Activated CD4-positive, alpha-beta T cell treated with anti-CD3 and anti-CD28 coated beads for 36 hours (primary cell): ENCODE data around the gene ATP6V0B. TPM values are rescaled to one million over a fixed set of nuclear protein-coding genes. Genes with fewer than 3 reads are reported as not detected.
A peak's percentile ranks its signal among the peaks of the same experiment; 100 is the strongest.

Experiments
- ATAC-seq: fragments of 200-7000 bp; cut with Tn5 transposase; one replicate; pipeline ENCODE4 v1.10.0; 2021; ENCODE audit warnings: mild to moderate bottlenecking, moderate library complexity
- CTCF ChIA-PET: fragments of 350-600 bp; sonication (Branson Sonifier 250); formaldehyde crosslinking; loops from one replicate; lab custom pipeline; 2021; ENCODE audit warnings: antibody characterized with exemption; lab: Charles Lee
- POLR2A ChIA-PET: fragments of 350-600 bp; sonication (Branson Sonifier 250); formaldehyde crosslinking; loops from one replicate; lab custom pipeline; 2021; ENCODE audit warnings: antibody characterized with exemption, inconsistent platforms; lab: Charles Lee
- DNase-seq: peaks from one replicate; pipeline ENCODE4 v3.0.0-alpha.2; 2020
- H3K27ac Mint-ChIP-seq: one replicate; pipeline ENCODE4 v1.8.0; 2021; ENCODE audit warnings: mixed read lengths
- H3K27me3 Mint-ChIP-seq: one replicate; pipeline ENCODE4 v1.8.0; 2021; ENCODE audit warnings: mixed read lengths
- H3K36me3 Mint-ChIP-seq: one replicate; pipeline ENCODE4 v1.8.0; 2021; ENCODE audit warnings: low read depth, mixed read lengths
- H3K4me1 Mint-ChIP-seq: one replicate; pipeline ENCODE4 v1.8.0; 2021; ENCODE audit warnings: mixed read lengths
- H3K4me3 Mint-ChIP-seq: one replicate; pipeline ENCODE4 v1.8.0; 2021; ENCODE audit warnings: mild to moderate bottlenecking, moderate library complexity, mixed read lengths
- H3K9me3 Mint-ChIP-seq: one replicate; pipeline ENCODE4 v1.8.0; 2021; ENCODE audit warnings: low read depth, mixed read lengths
- intact Hi-C, 2 experiments: fragments of 100-400 bp; cut with DNase I in 1 of 2; cut with micrococcal nuclease in 1 of 2; formaldehyde crosslinking; loops; one replicate each; pipeline versions ENCODE4 v1.14.2 to v1.15.1; 2022 to 2024; cut with DNase I, micrococcal nuclease
- total RNA-seq, 2 experiments: library from RNA; stranded (reverse); gene quantifications; one replicate each; pipeline ENCODE4 v1.2.3, GENCODE V29; 2021

Gene ATP6V0B
- total RNA-seq, 2 experiments from 2014 or later: 39.4 to 75.6 TPM

- Mint-ChIP-seq H3K27me3 (no peaks in the 10 kb centered on the region), H3K4me3 (no peak overlapping the region), H3K27ac (no peak overlapping the region), H3K4me1 (peaks cover 8% of the 10 kb centered on the region), H3K9me3 (no peaks in the 10 kb centered on the region), H3K36me3 (peaks cover 2% of the 10 kb centered on the region)
- intact Hi-C loops: loop anchor here in 1 of 2 experiments (5.0 kb wide), 1 partner anchor 287 kb away; the partner anchor contains the start of gene ST3GAL3
- ChIA-PET CTCF (interaction anchor here (1.6 to 2.8 kb wide), 2 partner anchors 11 to 59 kb away, joined by 4 to 21 read pairs; no protein-coding TSS in a partner anchor), POLR2A (interaction anchor here (0.6 kb wide), 1 partner anchor 68 kb away, joined by 5 read pairs; no protein-coding TSS in a partner anchor)
- DNase-seq: no peak
- ATAC-seq: no peak
These were observed 19.3 kb downstream of the ATP6V0B start for GRCh38 chr1:43994071-43994470.

GRCh38 chr1:43994794-43995790 lies 20.3 kb downstream of the ATP6V0B start:
- CTCF ChIA-PET: interaction anchor here (0.7 to 1.4 kb wide), 3 partner anchors 10 to 68 kb away, joined by 4 to 6 read pairs (median 4); no protein-coding TSS in a partner anchor
- H3K4me3 Mint-ChIP-seq: no peak overlapping the region
- H3K27me3 Mint-ChIP-seq: no peaks in the 10 kb centered on the region
- DNase-seq (peak; percentile 39), ATAC-seq (peak; percentile 25)
- H3K27ac Mint-ChIP-seq: no peak overlapping the region
- POLR2A ChIA-PET: no interaction called here
- no peaks in the 10 kb centered on the region for H3K9me3 Mint-ChIP-seq
- intact Hi-C loops: loop anchor here in 1 of 2 experiments (5.0 kb wide), 1 partner anchor 288 kb away; the partner anchor contains the start of gene ST3GAL3
- H3K36me3 Mint-ChIP-seq: peaks cover 2% of the 10 kb centered on the region
- H3K4me1 Mint-ChIP-seq: peaks cover 8% of the 10 kb centered on the region

- ChIA-PET CTCF (interaction anchor here (1.3 to 1.4 kb wide), 2 partner anchors 9 to 40 kb away, joined by 4 to 6 read pairs; no protein-coding TSS in a partner anchor), POLR2A (no interaction called here)
- no peak for ATAC-seq
- Mint-ChIP-seq H3K4me3 (no peak overlapping the region), H3K36me3 (peaks cover 7% of the 10 kb centered on the region), H3K9me3 (no peaks in the 10 kb centered on the region), H3K27ac (no peak overlapping the region), H3K27me3 (no peaks in the 10 kb centered on the region), H3K4me1 (peaks cover 5% of the 10 kb centered on the region)
- no peak for DNase-seq
- intact Hi-C loops: no loop called here
These were observed 21.4 kb downstream of the ATP6V0B start for GRCh38 chr1:43995984-43996732.

DNA sequence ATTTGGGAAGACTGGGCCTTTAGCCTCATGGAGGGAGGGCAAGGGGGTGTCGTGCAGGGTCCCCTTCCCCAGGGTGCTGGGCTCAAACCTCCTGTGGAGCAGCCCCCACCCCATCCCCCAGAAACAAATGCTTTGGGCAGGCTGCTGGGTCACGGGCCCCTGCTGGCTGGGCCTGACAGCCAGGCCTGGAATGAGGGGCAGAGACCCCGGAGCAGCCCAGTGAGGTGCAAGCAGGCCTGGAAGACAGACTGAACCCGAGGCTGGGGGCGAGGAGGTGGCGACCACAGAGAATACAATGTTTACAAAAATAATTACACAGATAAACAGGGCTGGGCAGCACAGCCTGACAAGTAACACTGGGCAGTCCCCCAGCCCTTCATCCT lies 22.0 kb downstream of the ATP6V0B start:
- ChIA-PET CTCF (interaction anchor here (0.5 kb wide), 1 partner anchor 201 kb away, joined by 3 read pairs; no protein-coding TSS in a partner anchor), POLR2A (no interaction called here)
- ATAC-seq (no peak), DNase-seq (no peak)
- H3K27me3 Mint-ChIP-seq: no peaks in the 10 kb centered on the region
- no peak overlapping the region for H3K4me3 Mint-ChIP-seq
- intact Hi-C loops: no loop called here
- H3K4me1 Mint-ChIP-seq: peaks cover 5% of the 10 kb centered on the region
- no peak overlapping the region for H3K27ac Mint-ChIP-seq
- H3K9me3 Mint-ChIP-seq: no peaks in the 10 kb centered on the region
- H3K36me3 Mint-ChIP-seq: peaks cover 7% of the 10 kb centered on the region

DNA sequence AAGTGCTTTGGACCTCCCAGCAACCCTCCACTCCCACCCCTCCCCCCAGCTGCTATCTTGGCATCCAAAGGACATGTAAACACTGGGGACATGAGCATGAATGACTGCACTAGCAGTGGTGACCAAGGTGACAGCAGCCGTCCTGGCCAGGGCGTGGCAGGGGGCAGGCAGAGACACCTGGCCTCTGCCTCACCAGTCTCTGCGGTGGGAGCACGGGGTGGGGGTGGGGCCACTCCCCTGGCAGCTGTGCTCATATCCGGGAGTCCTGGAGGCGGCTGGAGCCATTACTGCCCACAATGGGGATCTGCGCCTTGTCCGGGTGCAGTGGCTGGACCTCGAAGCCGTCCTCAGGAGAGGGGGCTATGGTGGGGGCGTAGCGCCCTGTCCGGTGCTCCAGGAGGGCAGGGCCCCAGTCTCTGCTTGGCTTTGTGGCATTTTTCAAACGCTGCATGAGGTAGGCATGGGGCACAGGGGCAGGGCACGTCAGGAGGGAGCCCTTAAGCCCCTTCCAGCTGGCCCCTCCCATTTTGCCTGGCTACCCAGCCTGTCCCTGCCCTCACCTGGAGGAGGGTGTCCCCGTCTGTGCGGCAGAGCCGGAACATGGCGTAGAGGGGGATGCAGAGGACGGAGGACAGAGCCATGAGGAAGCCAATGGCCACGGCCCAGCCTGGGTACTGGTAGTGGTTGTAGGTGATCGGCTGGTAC lies 22.7 kb downstream of the ATP6V0B start:
- H3K27me3 Mint-ChIP-seq: no peaks in the 10 kb centered on the region
- intact Hi-C loops: no loop called here
- H3K4me1 Mint-ChIP-seq: no peaks in the 10 kb centered on the region
- ChIA-PET CTCF (interaction anchor here (0.5 kb wide), 1 partner anchor 200 kb away, joined by 3 read pairs; no protein-coding TSS in a partner anchor), POLR2A (no interaction called here)
- ATAC-seq (no peak), DNase-seq (no peak)
- no peak overlapping the region for H3K4me3 Mint-ChIP-seq
- H3K27ac Mint-ChIP-seq: no peak overlapping the region
- H3K9me3 Mint-ChIP-seq: no peaks in the 10 kb centered on the region
- H3K36me3 Mint-ChIP-seq: peaks cover 10% of the 10 kb centered on the region

- Mint-ChIP-seq H3K27ac (no peak overlapping the region), H3K9me3 (no peaks in the 10 kb centered on the region), H3K4me3 (no peak overlapping the region), H3K36me3 (peaks cover 10% of the 10 kb centered on the region), H3K4me1 (no peaks in the 10 kb centered on the region), H3K27me3 (no peaks in the 10 kb centered on the region)
- ChIA-PET POLR2A (no interaction called here), CTCF (interaction anchor here (1.0 kb wide), 1 partner anchor 24 kb away, joined by 3 read pairs; the partner anchor contains the start of gene ATP6V0B)
- DNase-seq: no peak
- intact Hi-C loops: no loop called here
- ATAC-seq: no peak
These were observed 23.2 kb downstream of the ATP6V0B start for GRCh38 chr1:43998000-43998378.

DNA sequence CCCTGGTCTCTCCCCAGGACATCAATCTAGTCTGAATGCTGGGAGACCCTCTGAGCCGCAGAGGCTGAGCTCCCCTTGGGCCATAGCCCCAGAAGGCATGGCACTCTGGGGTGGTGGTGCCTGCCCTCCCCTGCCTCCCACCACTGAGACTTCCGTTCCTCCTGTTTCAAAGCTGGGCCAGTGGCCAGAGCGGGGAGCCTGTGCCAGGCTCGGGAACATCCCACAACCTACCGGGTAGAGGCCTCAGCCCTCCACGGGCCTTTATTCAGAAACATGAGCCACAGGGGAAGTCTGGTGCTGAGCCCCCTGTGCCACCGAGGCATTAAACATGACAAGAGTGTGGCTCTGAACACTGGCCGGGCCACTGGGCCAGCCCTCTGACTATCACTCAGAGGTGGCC lies 24.7 kb downstream of the ATP6V0B start:
- ChIA-PET CTCF (interaction anchor here (0.6 to 1.2 kb wide), 2 partner anchors 12 to 58 kb away, joined by 3 read pairs; no protein-coding TSS in a partner anchor), POLR2A (no interaction called here)
- H3K27me3 Mint-ChIP-seq: no peaks in the 10 kb centered on the region
- DNase-seq: no peak
- H3K27ac Mint-ChIP-seq: no peak overlapping the region
- no peak for ATAC-seq
- intact Hi-C loops: no loop called here
- no peak overlapping the region for H3K4me3 Mint-ChIP-seq
- no peaks in the 10 kb centered on the region for H3K9me3 Mint-ChIP-seq
- H3K36me3 Mint-ChIP-seq: peaks cover 10% of the 10 kb centered on the region
- H3K4me1 Mint-ChIP-seq: no peaks in the 10 kb centered on the region

GRCh38 chr1:44000122-44000665 lies 25.4 kb downstream of the ATP6V0B start:
- Mint-ChIP-seq H3K36me3 (peaks cover 10% of the 10 kb centered on the region), H3K4me1 (no peaks in the 10 kb centered on the region), H3K27ac (no peak overlapping the region), H3K27me3 (no peaks in the 10 kb centered on the region), H3K9me3 (no peaks in the 10 kb centered on the region), H3K4me3 (no peak overlapping the region)
- no peak for ATAC-seq
- ChIA-PET POLR2A (no interaction called here), CTCF (interaction anchor here (0.6 to 1.2 kb wide), 3 partner anchors 11 to 48 kb away, joined by 3 to 4 read pairs (median 3); no protein-coding TSS in a partner anchor)
- DNase-seq: no peak
- intact Hi-C loops: no loop called here

DNA sequence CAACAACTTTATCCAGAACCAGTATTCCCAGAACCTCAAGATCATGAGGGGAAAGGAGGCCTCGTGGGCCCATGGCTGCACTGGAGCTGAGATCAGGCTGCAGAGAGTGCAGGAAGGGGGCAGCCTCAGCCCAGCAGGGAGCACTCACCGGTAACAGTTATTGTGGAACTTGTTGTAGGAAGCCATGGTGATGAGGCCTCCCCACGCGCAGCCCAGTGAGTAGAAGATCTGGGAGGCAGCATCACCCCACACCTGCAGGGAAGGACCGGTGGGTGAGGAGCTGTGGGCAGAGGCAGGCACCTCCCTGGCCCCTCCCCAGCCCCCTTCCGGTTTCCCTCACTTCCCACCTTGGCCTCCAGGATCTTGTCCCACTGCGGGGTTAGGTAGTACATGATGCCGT lies 27.4 kb downstream of the ATP6V0B start:
- Mint-ChIP-seq H3K36me3 (peaks cover 12% of the 10 kb centered on the region), H3K4me3 (no peak overlapping the region), H3K27ac (no peak overlapping the region), H3K4me1 (no peaks in the 10 kb centered on the region), H3K27me3 (no peaks in the 10 kb centered on the region), H3K9me3 (no peaks in the 10 kb centered on the region)
- no peak for DNase-seq
- ChIA-PET CTCF (interaction anchor here (0.7 to 1.0 kb wide), 2 partner anchors 34 to 68 kb away, joined by 3 read pairs; no protein-coding TSS in a partner anchor), POLR2A (no interaction called here)
- no peak for ATAC-seq
- intact Hi-C loops: no loop called here

DNA sequence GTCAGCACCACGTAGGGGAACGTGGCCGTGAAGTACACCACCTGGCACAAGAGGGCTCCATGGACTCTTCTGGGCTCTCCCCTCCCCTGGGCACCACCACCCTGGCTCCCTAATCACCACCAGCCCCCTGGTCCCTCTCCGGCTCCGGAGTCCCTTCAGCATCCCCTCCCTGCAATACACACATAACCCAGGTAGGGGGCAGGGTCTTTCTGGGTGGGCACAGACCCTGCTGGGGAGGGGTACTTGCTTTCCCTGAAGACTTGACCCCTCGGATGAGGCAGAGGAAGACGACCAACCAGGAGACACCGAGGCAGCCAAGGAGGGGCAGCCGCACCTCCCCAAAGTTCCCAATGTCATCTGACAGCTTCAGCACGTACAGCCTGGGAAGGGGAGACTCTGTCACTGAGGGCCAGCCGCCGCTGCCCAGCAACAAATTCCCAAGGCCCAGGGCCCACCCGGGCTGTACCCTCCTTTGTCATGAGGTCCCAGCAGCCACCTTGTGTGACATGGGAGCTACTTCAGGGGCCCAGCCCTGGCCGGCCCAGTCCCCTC lies 27.9 kb downstream of the ATP6V0B start:
- Mint-ChIP-seq H3K27me3 (no peaks in the 10 kb centered on the region), H3K4me3 (no peak overlapping the region), H3K4me1 (no peaks in the 10 kb centered on the region), H3K27ac (no peak overlapping the region), H3K36me3 (peaks cover 12% of the 10 kb centered on the region), H3K9me3 (no peaks in the 10 kb centered on the region)
- CTCF ChIA-PET: interaction anchor here (1.0 to 1.2 kb wide), 3 partner anchors 26 to 45 kb away, joined by 3 to 6 read pairs (median 4); no protein-coding TSS in a partner anchor
- DNase-seq (no peak), ATAC-seq (no peak)
- intact Hi-C loops: no loop called here
- POLR2A ChIA-PET: no interaction called here
